Ovary (tissue), 9 donors: ENCODE data around the gene SEMA3B. TPM values are rescaled to one million over a fixed set of nuclear protein-coding genes. Genes with fewer than 3 reads are reported as not detected.

Experiments used
- DNase-seq, 5 donors: peaks; one replicate each; pipeline ENCODE4 v3.0.0-alpha.2; 2019 to 2020
- H3K27ac ChIP-seq, 2 donors: fragments of 200-600 bp; one replicate each; pipeline versions ENCODE4 v1.5.1 to v1.8.0; 2019 to 2022
- H3K27me3 ChIP-seq: fragments of 200-600 bp; one replicate; pipeline ENCODE4 v1.8.0; 2022
- H3K36me3 ChIP-seq: fragments of 200-600 bp; sonication (generic); one replicate; pipeline ENCODE4 v1.5.1; 2019
- H3K4me1 ChIP-seq: one replicate; pipeline ENCODE4 v1.8.1; 2013; ENCODE audit warnings: mild to moderate bottlenecking, moderate library complexity; ENCODE audit not compliant: insufficient read depth
- H3K4me3 ChIP-seq: fragments of 200-600 bp; sonication (generic); one replicate; pipeline ENCODE4 v1.5.1; 2017
- H3K9me3 ChIP-seq, 2 donors: fragments of 200-600 bp in 1 of 2; sonication (generic) in 1 of 2; one replicate each; pipeline versions ENCODE4 v1.5.1 to v1.8.1; 2013 to 2019; ENCODE audit warnings: mild to moderate bottlenecking in 1 of 2, moderate library complexity in 1 of 2
- EP300 ChIP-seq: sonication (generic); formaldehyde crosslinking; IDR thresholded peaks from one replicate; pipeline ENCODE4 v1.6.1; 2017; ENCODE audit warnings: antibody characterized with exemption
- POLR2A ChIP-seq: fragments of 450-650 bp; IDR thresholded peaks from one replicate; pipeline ENCODE4 v1.6.1; 2017; ENCODE audit warnings: antibody characterized with exemption, mild to moderate bottlenecking, moderate library complexity
- WGBS, 3 donors: extraction: QIAGEN DNeasy Blood & Tissue Kit in 1 of 3; methylation state at CpG; one replicate each; pipeline versions ENCODE4 v1.1.5 to v1.1.7; 2013 to 2017; 5-methylcytosine and 5-hydroxymethylcytosine counted together
- intact Hi-C, 4 donors: fragments of 100-400 bp; cut with DNase I; formaldehyde crosslinking; loops; one replicate each; pipeline versions ENCODE4 v1.11.0 to v1.15.1; 2022 to 2023
- polyA plus RNA-seq, 2 donors: library from polyadenylated mRNA; stranded (reverse); fragments of 200-250 nt in 1 of 2; fragments of 350-450 nt in 1 of 2; fragmentation: Illumina TruSeq in 1 of 2; extraction: RNeasy Lipid Tissue Mini Kit (QIAGEN cat#74804) in 1 of 2; gene quantifications; one replicate each; pipeline ENCODE4 v1.2.3, GENCODE V29; 2013 to 2014
- total RNA-seq, 7 donors: library from RNA; depleted of rRNA in 2 of 7; stranded (reverse); fragments of >200 nt in 2 of 7; fragmentation: NEBNext Ultra II Directional in 3 of 7; extraction: Animal tissue kit (Norgen Biotek cat#: 25700) in 3 of 7; gene quantifications; one replicate each; pipeline versions ENCODE4 v1.1.0 to v1.2.4, GENCODE V29; 2016 to 2023
- TF ChIP-seq, protein P1 (sequence below), 3 donors: fragments of 450-650 bp in 2 of 3; fragments of 200-600 bp in 1 of 3; IDR thresholded peaks; one replicate each; pipeline versions ENCODE4 v1.5.1 to v1.8.0; 2016 to 2022; ENCODE audit warnings: antibody characterized with exemption in 3 of 3, mild to moderate bottlenecking in 1 of 3
- donor health status: DM: no; HTN: no; CAD: no; lungs with moderate emphysema.
- donor health status: DM: no; HTN: no; CAD: no.
- donor health status: Bipolar disorder and iron deficiency.
- donor health status: DM: yes; HTN: yes; CAD: no.
- donor health status: DM: no; HTN: no; CAD: no.
- donor health status: DM: yes; HTN: yes; CAD: no.

The SEMA3B gene
- total and polyA plus RNA-seq, 9 donors = 5.0 to 224 (median 51.1) TPM

DNA sequence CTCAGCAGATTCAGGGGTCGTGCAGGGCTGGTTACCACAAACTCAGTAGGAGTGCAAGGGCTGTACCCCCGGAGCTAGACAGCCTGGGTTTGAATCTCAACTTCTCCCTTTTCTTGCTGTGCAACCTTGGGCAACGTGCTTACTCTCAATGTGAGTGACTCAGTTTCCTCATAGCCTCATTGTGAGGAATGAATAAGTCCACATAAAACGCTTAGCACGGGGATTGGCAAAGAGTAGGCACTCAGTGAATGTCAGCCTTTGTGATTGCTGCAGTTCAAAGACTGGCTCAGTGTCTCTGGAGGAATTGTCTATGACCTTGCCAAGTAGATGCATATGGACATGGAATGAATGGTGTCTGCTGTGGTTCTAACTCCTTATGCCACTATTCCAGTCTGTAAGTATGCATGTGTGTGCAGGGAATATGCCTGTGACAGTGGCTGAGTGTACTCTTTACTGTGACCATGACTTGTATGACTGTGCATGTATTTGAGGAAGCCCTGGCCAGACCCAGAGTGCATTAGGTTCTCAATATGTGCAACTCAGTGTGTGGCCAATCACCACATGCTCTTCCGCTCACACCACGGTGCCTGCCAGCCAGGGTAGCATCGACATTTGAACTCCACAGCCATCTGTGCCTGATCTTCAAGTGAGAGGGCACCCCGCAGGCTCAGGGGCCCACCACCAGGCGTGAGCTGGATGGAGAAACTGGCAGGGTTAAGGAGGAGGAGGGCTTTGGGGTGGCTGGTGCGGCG is 31.2 kb downstream of the SEMA3B start:
- H3K36me3 ChIP-seq = no peaks in the 10 kb centered on the region
- H3K4me3 ChIP-seq = peak overlapping the region; percentile 37
- TF ChIP-seq EP300 (no peak), POLR2A (no peak)
- TF ChIP-seq, protein P1, sequence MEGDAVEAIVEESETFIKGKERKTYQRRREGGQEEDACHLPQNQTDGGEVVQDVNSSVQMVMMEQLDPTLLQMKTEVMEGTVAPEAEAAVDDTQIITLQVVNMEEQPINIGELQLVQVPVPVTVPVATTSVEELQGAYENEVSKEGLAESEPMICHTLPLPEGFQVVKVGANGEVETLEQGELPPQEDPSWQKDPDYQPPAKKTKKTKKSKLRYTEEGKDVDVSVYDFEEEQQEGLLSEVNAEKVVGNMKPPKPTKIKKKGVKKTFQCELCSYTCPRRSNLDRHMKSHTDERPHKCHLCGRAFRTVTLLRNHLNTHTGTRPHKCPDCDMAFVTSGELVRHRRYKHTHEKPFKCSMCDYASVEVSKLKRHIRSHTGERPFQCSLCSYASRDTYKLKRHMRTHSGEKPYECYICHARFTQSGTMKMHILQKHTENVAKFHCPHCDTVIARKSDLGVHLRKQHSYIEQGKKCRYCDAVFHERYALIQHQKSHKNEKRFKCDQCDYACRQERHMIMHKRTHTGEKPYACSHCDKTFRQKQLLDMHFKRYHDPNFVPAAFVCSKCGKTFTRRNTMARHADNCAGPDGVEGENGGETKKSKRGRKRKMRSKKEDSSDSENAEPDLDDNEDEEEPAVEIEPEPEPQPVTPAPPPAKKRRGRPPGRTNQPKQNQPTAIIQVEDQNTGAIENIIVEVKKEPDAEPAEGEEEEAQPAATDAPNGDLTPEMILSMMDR (IDR thresholded peaks at IDR 0.05) = no peak
- H3K27ac ChIP-seq = peak overlapping the region; percentile 9 to 68
- intact Hi-C loops = no loop called here
- H3K4me1 ChIP-seq = peaks cover 13% of the 10 kb centered on the region
- DNase-seq = peak in 2 of 5 donors; percentile 56 to 62
- H3K9me3 ChIP-seq = no peaks in the 10 kb centered on the region
- H3K27me3 ChIP-seq = no peaks in the 10 kb centered on the region
- WGBS, 3 donors = 49 to 53% (median 52%) methylated on average over 12 of the region's 12 CpGs

DNA sequence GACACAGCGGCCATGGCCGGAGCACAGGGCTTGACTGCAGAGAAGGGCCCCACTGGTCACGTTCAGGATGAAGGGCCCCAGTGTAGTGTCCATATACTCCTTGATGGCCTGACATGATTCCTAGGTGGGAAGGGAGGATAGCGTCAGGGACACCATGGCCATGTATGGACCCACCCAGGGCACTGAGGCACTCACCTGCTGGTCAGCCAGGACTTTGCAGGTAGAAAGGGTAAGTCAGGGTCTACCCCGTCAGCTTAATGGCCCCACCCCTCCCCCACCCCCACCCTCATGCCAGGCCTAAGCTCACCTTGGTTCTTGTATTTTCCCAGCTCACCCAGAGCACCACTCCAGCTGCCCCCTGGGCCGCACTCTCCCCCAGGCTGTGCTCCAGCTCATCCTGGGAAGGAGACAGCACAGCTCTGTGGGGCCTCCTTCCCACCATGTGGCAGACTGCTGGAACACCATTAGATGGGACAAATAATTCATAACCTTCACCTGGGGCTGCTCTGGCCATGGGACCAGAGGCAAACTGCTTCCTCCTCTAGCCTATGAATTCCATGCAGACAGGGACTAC is 31.8 kb downstream of the SEMA3B start:
- DNase-seq = no peak
- intact Hi-C loops = no loop called here
- Histone ChIP-seq H3K4me3 (no peak overlapping the region), H3K9me3 (no peaks in the 10 kb centered on the region), H3K36me3 (no peaks in the 10 kb centered on the region), H3K27ac (peak overlapping the region; percentile 9 to 68), H3K4me1 (peaks cover 13% of the 10 kb centered on the region), H3K27me3 (no peaks in the 10 kb centered on the region)
- 89 to 94% (median 89%) methylated on average over 6 of the region's 6 CpGs for WGBS, 3 donors
- TF ChIP-seq EP300 = no peak
- TF ChIP-seq, protein P1 (IDR thresholded peaks at IDR 0.05) = no peak
- no peak for TF ChIP-seq POLR2A

DNA sequence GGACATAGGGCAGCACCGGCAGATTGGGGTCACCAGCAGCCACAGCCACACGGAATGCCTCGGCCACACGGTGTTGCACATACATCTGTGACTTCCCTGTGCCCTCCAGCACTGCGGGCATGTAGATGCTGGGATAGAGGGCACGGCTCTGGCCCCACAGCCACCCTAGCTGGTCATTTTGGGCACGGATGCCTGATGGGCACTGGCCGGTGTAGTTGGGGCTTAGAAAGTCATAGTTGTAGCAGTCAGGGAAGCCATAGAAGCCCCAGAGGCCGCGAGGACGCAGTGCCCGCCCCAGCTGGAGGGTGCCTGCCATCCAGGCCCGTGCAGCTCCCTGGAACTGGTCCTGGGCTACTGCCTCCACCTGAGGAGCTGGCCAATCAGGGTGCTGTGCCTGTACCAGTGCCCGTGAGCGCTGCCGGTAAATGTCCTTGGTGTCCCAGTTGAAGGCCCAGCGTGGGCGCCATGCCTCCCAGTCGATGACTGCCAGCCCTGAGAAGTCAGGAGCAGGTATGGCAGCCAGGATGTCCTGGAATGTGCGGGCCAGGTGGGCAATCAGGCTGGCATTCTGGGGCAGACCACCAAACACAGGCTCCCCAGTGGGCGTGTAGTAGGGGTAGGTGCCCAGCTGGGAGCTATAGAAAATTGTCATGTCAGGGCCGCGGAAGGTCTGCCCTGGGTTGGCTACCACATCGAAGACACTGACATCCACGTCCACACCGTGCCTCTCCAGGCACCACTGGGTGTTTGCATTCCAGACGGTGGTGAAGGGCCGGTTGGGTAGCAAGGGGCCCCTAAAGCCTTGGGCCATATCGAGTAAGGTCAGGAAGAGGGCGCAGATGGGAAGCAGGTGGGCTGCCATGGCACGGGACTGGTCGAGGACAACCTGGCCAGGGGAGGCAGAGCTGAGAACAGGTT is 33.4 kb downstream of the SEMA3B start:
- Histone ChIP-seq H3K9me3 (no peaks in the 10 kb centered on the region), H3K4me1 (peaks cover 13% of the 10 kb centered on the region), H3K36me3 (no peaks in the 10 kb centered on the region), H3K4me3 (no peak overlapping the region), H3K27me3 (no peaks in the 10 kb centered on the region), H3K27ac (peak overlapping the region; percentile 45 to 60)
- no peak for TF ChIP-seq POLR2A
- TF ChIP-seq, protein P1 (IDR thresholded peaks at IDR 0.05) = no peak
- TF ChIP-seq EP300 = no peak
- intact Hi-C loops = loop anchor here in 1 of 4 donors (2.0 kb wide), 1 partner anchor 18 kb away; no protein-coding TSS in a partner anchor
- 85 to 88% (median 87%) methylated on average over 32 of the region's 32 CpGs for WGBS, 3 donors
- peak in 2 of 5 donors; percentile 47 to 49 for DNase-seq
